Ascending aorta (tissue), 2 donors: ENCODE measurements around the gene KRTAP10-9. TPM values are rescaled to one million over a fixed set of nuclear protein-coding genes. Genes with fewer than 3 reads are reported as not detected.

Experiments
- DNase-seq, 2 donors: peaks; one replicate each; pipeline ENCODE4 v3.0.0-alpha.2; 2019; ENCODE audit warnings: low spot score in 2 of 2
- H3K27ac ChIP-seq, 2 donors: fragments of 200-600 bp; sonication (generic); one replicate each; pipeline ENCODE4 v1.5.1; 2016 to 2017; ENCODE audit warnings: mild to moderate bottlenecking in 1 of 2
- H3K27me3 ChIP-seq: fragments of 200-600 bp; sonication (generic); one replicate; pipeline ENCODE4 v1.5.1; 2017
- H3K36me3 ChIP-seq, 2 donors: fragments of 200-600 bp; sonication (generic); one replicate each; pipeline ENCODE4 v1.5.1; 2016
- H3K4me1 ChIP-seq, 2 donors: fragments of 200-600 bp; sonication (generic); one replicate each; pipeline ENCODE4 v1.5.1; 2016 to 2017; ENCODE audit warnings: mild to moderate bottlenecking in 1 of 2
- H3K4me3 ChIP-seq, 2 donors: fragments of 200-600 bp; sonication (generic); one replicate each; pipeline ENCODE4 v1.5.1; 2016 to 2017; ENCODE audit warnings: mild to moderate bottlenecking in 1 of 2
- H3K9me3 ChIP-seq, 2 donors: fragments of 200-600 bp; sonication (generic); one replicate each; pipeline ENCODE4 v1.5.1; 2016
- intact Hi-C: fragments of 100-400 bp; cut with DNase I; formaldehyde crosslinking; loops from one replicate; pipeline ENCODE4 v1.15.1; 2023
- total RNA-seq: library from RNA; depleted of rRNA; stranded (reverse); fragments of >200 nt; gene quantifications from one replicate; pipeline ENCODE4 v1.1.0, GENCODE V29; 2016
- TF ChIP-seq, protein P1 (sequence below), 3 experiments: fragments of 200-600 bp in 2 of 3; fragments of 450-650 bp in 1 of 3; sonication (generic) in 2 of 3; IDR thresholded peaks; one replicate each; pipeline ENCODE4 v1.5.1; 2016 to 2019; ENCODE audit warnings: antibody characterized with exemption in 3 of 3, mild to moderate bottlenecking in 1 of 3, moderate library complexity in 1 of 3

The KRTAP10-9 gene
- total RNA-seq, 1 donor from 2014 or later = not detected

- H3K27me3 ChIP-seq = no peaks in the 10 kb centered on the region
- no peak overlapping the region for H3K27ac ChIP-seq
- DNase-seq = no peak
- H3K4me1 ChIP-seq = no peaks in the 10 kb centered on the region
- intact Hi-C loops = no loop called here
- no peaks in the 10 kb centered on the region for H3K36me3 ChIP-seq
- no peaks in the 10 kb centered on the region for H3K9me3 ChIP-seq
- no peak overlapping the region for H3K4me3 ChIP-seq
- TF ChIP-seq, protein P1, sequence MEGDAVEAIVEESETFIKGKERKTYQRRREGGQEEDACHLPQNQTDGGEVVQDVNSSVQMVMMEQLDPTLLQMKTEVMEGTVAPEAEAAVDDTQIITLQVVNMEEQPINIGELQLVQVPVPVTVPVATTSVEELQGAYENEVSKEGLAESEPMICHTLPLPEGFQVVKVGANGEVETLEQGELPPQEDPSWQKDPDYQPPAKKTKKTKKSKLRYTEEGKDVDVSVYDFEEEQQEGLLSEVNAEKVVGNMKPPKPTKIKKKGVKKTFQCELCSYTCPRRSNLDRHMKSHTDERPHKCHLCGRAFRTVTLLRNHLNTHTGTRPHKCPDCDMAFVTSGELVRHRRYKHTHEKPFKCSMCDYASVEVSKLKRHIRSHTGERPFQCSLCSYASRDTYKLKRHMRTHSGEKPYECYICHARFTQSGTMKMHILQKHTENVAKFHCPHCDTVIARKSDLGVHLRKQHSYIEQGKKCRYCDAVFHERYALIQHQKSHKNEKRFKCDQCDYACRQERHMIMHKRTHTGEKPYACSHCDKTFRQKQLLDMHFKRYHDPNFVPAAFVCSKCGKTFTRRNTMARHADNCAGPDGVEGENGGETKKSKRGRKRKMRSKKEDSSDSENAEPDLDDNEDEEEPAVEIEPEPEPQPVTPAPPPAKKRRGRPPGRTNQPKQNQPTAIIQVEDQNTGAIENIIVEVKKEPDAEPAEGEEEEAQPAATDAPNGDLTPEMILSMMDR (IDR thresholded peaks at IDR 0.05) = no peak
Measured at GRCh38 chr21:44653656-44654575, 27.0 kb downstream of the KRTAP10-9 start.

DNA sequence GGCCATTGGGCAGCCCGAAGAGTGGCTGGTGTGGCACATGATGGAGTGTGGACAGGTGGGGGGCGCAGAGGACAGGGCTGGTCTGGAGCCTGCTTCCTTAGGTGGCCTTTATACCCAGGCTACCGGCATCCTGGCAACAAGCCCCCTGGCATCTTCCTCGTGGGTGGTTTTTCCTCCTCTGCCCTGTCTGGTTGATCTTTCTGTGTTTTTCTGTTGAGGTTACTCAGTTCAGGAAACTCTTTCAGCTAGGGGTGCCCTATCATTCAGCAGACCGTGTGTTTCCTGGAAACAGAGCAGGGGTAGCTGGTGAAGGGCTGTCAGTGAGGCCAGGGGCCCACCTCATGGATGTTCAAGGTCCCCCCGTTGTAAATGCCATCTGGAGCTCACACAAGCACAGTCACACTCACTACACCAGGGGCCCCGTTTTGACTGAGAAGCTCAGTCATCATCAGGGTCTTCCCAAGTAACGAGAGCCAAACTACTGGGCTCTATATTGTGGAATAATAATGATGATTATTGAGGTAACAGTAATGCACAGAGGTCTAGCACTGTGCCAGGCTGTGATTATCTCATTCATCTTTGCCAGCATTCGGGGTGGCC lies 27.8 kb downstream of the KRTAP10-9 start, which contains the start of gene KRTAP12-4:
TSS of gene KRTAP12-4 (minus strand) at position 84 of the 600 bp plus-strand sequence. CDS start at position 39, 45 bp downstream.
- H3K36me3 ChIP-seq = no peaks in the 10 kb centered on the region
- H3K4me3 ChIP-seq = no peak within 1 kb of the TSS
- no peak for DNase-seq
- H3K9me3 ChIP-seq = no peaks in the 10 kb centered on the region
- TF ChIP-seq, protein P1 (IDR thresholded peaks at IDR 0.05) = no peak
- intact Hi-C loops = no loop called here
- H3K27ac ChIP-seq = no peak within 1 kb of the TSS
- H3K27me3 ChIP-seq = no peaks in the 10 kb centered on the region
- H3K4me1 ChIP-seq = no peaks in the 10 kb centered on the region

DNA sequence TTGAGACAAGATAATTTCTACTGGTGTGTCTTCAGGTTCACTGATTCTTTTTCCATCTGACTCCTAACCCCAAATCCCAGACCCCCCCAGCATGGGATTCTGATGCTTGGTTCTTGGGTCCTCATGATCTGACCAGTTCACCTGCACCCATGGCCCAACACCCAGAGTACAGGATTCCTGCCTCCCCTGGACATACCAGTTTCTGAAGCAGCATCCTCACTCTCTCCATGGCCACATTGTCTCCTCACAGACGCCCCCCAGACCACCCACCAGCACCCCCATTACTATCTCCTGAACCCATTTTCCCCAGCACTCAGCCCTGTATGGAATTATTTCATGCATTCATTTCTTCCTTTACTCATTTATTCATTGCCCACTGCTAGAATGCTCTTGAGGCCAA lies 30.0 kb downstream of the KRTAP10-9 start:
- TF ChIP-seq, protein P1 (IDR thresholded peaks at IDR 0.05) = no peak
- H3K9me3 ChIP-seq = no peaks in the 10 kb centered on the region
- intact Hi-C loops = no loop called here
- no peaks in the 10 kb centered on the region for H3K36me3 ChIP-seq
- no peak overlapping the region for H3K4me3 ChIP-seq
- no peaks in the 10 kb centered on the region for H3K27me3 ChIP-seq
- H3K4me1 ChIP-seq = no peaks in the 10 kb centered on the region
- no peak for DNase-seq
- H3K27ac ChIP-seq = no peak overlapping the region

DNA sequence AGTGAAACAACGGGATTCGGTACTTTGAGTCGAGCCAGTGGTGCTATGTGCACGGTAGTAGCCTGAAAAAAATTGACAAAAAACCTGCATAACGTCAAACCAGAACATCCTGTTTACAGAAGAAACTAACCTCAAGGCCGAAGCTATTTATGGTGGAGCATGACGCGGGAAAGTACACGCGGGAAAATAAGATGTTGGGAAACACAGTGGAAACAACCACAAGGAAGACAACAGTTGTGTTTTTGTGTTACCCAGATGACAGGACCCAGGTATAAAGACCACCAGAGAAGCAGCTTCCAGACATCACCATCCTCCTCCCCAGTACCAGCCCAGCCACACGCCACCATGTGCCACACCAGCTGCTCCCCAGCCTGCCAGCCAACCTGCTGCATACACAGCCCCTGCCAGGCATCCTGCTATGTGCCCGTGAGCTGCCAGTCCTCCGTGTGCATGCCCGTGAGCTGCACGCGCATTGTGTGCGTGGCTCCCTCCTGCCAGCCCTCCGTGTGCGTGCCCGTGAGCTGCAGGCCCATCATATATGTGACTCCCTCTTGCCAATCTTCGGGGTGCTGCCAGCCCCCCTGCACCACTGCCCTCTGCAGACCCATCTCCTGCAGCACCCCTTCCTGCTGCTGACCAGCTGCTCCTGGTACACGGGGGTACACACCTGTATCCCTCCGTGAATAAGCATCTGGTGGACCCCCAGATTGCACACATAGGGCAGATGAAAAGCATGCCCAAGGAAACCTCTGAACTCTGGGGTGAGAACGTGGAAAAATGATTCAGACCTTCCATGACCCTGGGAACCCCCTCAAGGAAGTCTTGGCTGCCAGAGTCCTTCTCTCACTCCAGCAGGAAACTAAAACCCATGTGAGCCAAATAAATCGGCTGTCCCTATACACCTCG lies 31.0 kb downstream of the KRTAP10-9 start, which contains the start of gene KRTAP12-3:
TSS of gene KRTAP12-3 (plus strand) at position 298 of the 906 bp plus-strand sequence. CDS start at position 346, 48 bp downstream.
- DNase-seq = no peak
- no peak within 1 kb of the TSS for H3K27ac ChIP-seq

DNA sequence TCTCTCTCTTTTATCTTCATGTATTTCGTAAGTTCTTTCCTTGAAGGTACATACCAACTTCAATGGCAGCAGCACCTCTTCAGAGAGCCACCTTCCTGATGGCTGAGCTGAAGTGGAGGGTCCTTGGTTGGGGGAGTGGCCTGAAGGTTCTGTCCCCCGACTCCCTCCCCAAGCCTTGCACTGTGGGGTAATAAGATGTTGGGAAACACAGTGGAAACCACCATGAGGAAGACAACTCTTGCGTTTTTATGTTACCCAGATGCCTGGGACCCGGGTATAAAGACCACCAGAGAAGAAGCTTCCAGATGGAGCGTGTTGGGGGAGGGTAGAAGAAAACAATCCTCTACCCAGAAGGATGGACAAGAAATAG lies 31.6 kb downstream of the KRTAP10-9 start:
- DNase-seq = no peak
- intact Hi-C loops = no loop called here
- TF ChIP-seq, protein P1 (IDR thresholded peaks at IDR 0.05) = no peak
- Histone ChIP-seq H3K27ac (no peak overlapping the region), H3K4me3 (no peak overlapping the region), H3K36me3 (no peaks in the 10 kb centered on the region), H3K9me3 (no peaks in the 10 kb centered on the region), H3K4me1 (no peaks in the 10 kb centered on the region), H3K27me3 (no peaks in the 10 kb centered on the region)

More for the DNA sequence above, 31.0 kb downstream of the KRTAP10-9 start, which contains the start of gene KRTAP12-3:
- intact Hi-C loops = no loop called here
- Histone ChIP-seq H3K27me3 (no peaks in the 10 kb centered on the region), H3K4me3 (no peak within 1 kb of the TSS), H3K9me3 (no peaks in the 10 kb centered on the region), H3K4me1 (no peaks in the 10 kb centered on the region), H3K36me3 (no peaks in the 10 kb centered on the region)
- TF ChIP-seq, protein P1 (IDR thresholded peaks at IDR 0.05) = no peak
